Superior temporal gyrus (tissue), 1 donor: ENCODE results near the gene ATOSA.
A peak's percentile ranks its signal among the peaks of the same experiment; 100 is the strongest.

Experiments
- DNase-seq: peaks from one replicate; pipeline ENCODE4 v3.0.0-alpha.2; 2016; ENCODE audit errors: extremely low spot score

The ATOSA gene

DNA sequence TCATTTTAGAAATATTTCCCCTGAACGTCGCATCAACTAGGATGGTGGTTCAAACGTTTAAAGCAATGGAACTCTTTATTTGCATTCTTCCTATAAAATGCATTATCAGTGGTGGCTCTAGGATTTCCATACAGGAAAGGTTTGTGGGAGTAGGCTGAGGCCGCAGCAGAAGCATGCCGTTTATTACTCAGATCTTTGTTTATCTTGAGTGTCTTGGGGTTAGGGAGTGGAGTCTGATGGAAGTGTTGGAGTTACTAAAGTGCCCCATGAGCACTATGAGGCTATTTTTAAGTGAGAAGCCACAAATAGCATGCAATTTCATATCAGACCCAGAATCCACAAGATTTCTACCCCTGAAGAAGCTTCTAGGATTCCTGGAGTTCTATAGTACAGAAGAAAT, 26.2 kb downstream of the ATOSA start:
- DNase-seq: no peak

- no peak for DNase-seq
Observed at GRCh38 chr15:52652286-52652685, 26.9 kb downstream of the ATOSA start.

DNA sequence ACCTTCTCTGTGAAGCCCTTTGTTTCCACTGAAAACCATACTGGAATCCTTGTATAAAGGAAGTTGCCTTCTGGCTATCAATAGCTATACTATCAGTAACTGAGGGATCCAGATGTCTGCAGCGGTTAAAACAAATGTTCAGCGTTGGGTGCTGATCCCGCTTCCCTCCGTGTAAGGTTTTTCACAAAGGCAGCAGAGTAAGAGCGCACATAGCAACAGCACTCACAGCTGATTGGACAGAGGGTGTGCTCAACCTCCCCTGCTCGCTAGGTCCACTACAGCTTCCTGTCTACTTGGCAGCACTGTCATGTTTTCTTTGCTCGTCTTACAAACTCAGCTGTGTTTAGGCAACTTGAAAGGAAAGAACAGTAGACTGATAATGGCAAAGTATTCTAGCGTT, 27.3 kb downstream of the ATOSA start:
- DNase-seq: peak; percentile 87

GRCh38 chr15:52651114-52651513, 28.1 kb downstream of the ATOSA start:
- no peak for DNase-seq

GRCh38 chr15:52649686-52650085, 29.5 kb downstream of the ATOSA start:
- DNase-seq: no peak

DNA sequence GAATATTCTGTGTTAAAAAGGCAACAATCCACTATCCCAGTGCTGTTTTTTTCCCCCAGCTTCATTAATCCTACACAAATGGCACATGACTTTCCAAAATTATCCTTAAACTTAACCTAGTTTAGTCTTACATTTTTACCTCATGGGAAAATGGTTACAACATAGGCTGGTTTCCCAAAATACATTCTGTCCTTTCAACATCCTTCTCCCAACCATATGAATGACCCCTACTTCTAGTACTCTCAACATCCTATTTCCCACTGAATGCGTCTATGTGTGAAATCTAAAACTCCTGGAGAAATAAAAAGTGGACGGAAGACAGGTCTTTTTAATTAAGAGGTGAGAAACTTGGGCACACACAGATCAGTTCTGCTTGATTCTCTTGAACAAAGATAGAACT, 33.3 kb downstream of the ATOSA start:
- DNase-seq: no peak

- peak; percentile 48 for DNase-seq
Observed at GRCh38 chr15:52642386-52643361, 36.5 kb downstream of the ATOSA start.

DNA sequence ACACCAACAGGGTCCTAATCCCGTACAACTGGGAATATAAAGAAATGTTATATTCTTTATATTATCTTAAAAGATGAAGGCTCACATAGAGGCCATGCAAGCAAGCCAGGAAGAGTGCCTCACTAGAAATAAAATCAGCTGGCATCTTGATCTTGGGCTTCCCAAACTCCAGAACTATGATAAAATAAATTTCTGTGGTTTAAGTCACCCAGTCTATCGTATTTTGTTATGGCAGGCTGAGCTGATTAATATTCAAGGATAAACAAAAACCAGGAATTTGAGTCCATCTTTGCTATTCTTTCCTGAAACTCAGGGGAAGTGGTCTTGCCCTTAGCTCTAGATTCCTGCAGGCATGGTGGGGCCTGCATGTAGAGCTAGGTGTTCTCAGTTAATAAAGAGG, 42.7 kb downstream of the ATOSA start:
- DNase-seq: no peak

DNA sequence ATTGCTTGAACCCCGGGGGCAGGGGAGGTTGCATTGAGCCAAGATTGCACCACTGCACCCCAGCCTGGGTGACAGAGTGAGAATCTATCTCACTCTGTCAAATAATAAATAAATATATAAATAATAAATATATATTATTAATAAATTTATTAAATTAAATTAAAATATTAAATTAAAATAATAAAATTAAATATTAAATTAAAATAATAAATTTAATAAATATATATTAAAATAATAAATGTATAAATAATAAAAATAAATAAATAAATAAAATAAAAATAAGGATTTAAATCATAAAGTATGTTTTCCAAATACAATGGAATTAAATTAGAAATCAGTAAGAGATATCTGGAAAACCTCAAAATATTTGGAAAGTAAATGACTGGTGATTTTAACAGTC, 43.3 kb downstream of the ATOSA start:
- DNase-seq: no peak
